NCI-H82 (cell line): Measurements from ENCODE around the gene COG4.
"Not testable (repeated sequence)": the region's sequence is repeated elsewhere in the genome, so short reads cannot be mapped to it uniquely, and the experiment has no call there.

ENCODE experiments used
- DNase-seq: peaks from one replicate; lab custom pipeline; 2025; lab: John Stamatoyannopoulos, UW

The COG4 gene

DNA sequence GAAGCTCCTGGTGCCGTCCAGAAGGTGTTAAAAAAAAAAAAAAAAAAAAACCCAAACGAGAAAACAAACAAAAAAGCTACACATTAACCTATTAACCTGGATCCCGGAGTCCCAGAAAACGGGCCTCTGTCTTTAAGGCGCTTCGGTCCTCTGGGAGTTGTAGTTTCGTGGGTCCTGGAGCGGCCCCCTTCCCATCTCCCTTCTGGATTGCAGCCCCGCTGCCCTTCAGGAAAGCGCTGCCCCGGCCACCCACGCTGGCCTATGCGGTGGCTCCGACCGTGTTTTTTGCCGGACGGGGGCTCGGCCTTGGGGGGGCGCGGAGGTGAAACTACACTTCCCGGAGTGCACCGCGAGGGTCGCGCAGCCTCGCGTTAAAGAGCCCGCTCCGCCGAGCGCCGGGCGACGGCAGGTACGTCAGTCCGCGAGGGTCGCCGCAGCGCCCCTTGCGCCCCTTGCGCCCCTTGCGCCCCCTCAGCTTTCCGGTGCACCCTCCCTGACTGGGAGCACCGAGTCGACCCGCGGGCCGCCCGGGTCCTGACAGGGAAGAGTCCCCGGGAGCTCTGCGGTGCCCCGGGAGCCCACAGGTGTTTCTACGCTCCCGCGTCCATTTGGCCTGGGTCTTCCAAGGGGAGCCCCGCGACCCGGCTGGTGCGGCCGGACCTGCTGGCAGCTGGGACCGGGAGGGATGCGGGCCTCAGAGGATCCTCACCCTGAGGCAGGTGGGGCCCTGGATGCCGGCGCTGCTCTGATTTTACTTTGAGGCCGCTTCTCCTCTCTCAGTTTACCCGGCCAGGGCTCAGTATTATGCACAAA, 68.9 kb downstream of the COG4 start, which contains the start of gene FCSK:
FCSK (plus strand) TSS at position 374 of the 813 bp plus-strand sequence. CDS start 8,596 bp downstream, outside the sequence.
- DNase-seq = peak; percentile 89

DNA sequence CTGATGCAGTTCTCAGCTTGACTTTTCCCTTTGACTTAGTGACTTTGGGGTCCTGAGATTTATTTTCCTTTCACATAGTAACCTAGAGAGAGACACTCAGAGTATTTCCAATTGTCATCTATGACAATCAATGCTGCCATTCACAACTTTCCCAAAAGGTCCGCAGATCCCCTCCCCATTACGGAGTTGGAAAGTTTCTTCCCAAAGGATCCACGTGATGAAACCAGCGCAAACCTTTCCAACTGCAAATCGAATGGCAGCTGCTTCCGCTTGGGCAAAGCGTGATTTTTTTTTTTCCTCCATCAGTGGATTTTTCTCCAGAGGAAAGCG, 69.5 kb downstream of the COG4 start:
- peak; percentile 80 for DNase-seq

DNA sequence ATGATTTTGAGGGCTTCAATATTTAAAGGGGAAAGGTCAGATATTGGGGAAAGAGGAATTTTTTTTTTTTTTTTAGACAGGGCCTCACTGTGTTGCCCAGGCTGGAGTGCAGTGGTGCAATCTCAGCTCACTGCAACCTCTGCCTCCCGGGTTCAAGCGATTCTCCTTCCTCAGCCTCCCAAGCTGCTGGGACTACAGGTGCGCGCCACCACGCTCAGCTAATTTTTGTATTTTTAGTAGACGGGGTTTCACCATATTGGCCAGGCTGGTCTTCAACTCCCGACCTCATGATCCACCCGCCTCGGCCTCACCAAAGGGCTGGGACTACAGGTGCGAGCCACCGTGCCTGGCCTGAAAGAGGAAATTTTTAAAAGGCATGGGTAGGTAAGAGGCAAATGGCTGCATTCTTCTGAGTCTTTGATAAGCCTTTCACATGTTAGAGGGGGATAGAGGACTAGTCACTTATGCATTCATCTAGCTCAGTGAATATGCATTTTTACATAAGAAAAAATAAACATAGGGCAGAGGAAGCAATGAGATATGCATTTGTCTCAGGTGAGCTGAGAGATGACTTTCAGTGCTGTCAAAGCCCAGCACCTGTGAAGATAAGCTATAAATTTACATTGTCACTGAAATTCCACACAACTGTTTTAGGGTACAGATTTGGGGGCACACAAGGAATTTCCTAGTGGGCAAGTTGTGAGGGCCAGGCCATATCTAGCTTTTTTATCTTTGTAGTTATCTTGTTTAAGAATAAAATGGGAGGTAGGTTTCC, 70.0 kb downstream of the COG4 start:
- no peak for DNase-seq

DNA sequence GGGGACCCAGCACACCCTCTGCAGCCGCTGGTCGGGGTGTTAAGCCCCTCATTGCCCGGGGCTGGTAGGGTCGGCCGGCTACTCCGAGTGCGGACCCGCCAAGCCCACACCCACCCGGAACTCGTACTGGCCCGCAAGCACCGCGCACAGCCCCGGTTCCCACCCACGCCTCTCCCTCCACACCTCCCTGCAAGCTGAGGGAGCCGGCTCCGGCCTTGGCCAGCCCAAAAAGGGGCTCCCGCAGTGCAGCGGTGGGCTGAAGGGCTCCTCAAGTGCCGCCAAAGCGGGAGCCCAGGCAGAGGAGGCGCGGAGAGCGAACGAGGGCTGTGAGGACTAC, 72.4 kb downstream of the COG4 start:
- DNase-seq = not testable (repeated sequence)

DNA sequence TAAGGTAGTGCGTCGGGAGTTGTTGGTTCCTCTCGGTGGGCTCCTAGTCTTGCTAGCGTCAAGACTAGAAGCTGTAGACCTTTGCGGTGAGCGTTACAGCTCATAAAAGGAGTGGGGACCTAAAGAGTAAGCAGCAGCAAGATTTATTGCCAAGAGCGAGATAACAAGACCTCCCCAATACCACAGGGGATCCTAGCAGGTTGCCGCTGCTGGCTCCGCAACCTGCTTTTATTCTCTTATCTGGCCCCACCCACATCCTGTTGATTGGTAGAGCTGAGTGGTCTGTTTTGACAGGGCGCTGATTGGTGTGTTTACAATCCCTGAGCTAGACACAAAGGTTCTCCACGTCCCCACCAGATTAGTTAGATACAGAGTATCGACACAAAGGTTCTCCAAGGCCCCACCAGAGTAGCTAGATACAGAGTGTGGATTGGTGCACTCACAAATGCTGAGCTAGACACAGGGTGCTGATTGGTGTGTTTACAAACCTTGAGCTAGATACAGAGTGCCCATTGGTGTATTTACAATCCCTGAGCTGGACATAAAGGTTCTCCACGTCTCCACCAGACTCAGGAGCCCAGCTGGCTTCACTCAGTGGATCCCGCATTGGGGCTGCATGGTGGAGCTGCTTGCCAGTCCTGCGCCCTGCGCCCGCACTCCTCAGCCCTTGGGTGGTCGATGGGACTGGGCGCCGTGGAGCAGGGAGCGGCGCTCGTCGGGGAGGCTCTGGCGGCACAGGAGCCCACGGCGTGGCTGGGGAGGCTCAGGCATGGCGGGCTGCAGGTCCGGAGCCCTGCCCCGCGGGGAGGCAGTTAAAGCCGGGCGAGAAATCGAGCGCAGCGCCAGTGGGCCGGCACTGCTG, 73.0 kb downstream of the COG4 start:
- DNase-seq = not testable (repeated sequence)

DNA sequence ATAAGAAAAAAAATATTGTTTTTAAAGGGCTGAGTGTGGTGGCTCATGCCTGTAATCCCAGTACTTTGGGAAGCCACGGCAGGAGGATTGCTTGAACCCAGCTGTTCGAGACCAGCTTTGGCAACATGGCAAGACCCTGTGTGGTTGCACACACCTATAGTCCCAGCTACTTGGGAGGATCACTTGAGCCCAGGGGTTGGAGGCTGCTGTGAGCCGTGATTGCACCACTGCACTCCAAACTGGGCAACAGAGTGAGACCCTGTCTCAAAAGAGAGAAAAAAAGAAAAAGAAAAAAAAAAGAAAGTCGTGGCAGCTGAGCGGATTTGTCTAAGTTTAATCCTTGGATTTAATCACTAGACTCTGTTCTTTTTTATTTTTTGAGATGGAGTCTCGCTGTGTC, 75.3 kb downstream of the COG4 start:
- DNase-seq = peak; percentile 38

DNA sequence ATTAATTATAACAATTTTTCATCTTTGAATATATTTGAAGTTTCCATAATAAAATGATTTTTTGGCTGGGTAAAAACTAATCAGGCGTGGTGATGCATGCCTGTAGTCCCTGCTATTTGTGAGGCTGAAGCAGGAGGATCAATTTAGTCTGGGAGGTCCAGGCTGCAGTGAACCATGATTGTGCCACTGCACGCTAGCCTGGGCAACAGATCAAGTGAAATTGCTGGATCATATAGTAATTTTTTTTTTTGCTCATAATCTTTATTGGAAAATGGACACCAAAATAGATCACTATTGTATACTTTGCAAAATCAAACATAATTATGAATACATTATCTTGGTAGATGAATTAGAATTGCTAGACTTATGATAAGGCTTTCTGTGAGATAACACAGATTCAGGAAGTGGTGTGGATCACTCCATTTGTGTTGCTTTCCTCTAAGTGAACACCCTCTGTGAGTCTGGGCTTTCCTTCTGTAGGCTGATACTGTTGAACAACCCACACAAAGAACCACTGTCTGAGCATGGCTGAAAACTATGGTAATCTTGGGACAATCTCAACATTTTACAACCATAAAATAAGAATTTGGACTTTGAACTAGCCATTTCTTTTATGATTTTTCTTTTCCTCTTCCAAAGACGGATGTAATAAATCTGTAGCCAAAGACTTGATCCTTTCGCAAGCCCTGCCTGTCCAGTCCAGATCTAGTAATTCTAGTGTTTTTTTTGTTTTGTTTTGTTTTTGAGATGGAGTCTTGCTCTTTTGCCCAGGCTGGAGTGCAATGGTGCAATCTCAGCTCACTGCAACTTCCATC, 78.9 kb downstream of the COG4 start:
- no peak for DNase-seq

DNA sequence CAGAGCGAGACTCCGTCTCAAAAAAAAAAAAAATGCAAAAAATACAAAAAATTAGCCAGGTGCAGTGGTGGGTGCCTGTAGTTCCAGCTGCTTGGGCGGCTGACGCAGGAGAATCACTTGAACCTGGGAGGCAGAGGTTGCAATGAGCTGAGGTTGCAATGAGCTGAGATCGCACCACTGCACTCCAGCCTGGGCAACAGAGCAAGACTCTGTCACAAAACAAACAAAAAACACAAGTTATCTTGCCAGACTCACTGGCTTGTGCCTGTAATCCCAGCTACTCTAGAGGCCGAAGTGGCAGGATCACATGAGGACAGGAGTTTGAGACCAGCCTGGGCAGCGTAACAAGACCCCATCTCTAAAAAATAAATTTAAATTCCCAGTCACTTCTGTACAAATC, 81.0 kb downstream of the COG4 start:
- DNase-seq = no peak

DNA sequence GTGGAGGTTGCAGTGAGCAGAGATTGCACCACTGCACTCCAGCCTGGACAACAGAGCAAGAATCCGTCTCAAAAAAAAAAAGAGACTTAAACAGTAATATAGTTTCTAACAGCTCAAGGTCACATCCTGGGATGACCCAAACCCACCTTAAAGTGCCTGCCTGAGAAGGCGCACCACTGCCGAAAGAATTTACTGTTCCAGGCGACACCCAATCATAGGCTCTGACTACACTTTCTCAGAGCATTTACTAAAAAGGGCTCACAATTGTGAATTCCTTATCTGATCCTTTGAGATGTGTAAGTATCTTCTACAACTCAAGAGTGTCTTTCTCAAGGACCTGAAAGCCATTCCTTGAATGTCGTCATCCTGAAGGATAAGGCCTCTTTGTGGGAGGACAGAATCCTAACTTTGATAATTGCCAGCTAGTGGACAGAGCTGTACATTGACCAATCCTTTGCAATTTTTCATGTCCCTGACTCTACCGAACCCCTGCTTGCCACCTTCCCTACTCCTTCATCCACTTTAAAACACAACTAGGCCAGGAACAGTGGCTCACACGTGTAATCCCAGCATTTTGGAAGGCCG, 81.9 kb downstream of the COG4 start:
- DNase-seq = no peak

DNA sequence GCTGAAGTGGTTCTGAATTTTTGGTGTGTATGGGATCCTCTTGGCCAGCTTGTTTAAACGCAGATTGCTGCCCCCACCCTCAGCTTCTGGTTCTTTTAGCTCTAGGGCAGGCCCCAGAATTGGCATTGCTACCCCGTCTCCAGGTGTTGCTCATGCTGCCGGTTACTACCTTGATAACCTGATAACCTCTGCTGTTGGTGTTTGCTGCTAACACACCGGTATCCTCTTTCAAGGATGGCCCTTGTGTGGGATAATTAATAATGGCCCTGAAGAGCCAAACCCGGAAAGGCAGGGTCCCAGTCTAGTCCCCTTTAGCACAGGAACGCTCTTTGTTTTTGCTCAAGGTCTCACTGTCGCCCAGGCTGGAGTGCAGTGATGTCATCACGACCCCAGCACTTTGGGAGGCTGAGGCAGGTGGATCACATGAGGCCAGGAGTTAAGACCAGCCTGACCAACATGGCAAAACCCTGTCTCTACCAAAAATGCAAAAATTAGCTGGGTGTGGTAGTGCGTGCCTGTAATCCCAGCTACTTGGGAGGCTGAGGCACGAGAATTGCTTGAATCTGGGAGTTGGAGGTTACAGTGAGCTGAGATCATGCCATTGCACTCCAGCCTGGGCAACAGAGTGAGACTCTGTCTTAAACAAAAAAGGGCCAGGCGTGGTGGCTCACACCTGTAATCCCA, 83.2 kb downstream of the COG4 start:
- DNase-seq = no peak

DNA sequence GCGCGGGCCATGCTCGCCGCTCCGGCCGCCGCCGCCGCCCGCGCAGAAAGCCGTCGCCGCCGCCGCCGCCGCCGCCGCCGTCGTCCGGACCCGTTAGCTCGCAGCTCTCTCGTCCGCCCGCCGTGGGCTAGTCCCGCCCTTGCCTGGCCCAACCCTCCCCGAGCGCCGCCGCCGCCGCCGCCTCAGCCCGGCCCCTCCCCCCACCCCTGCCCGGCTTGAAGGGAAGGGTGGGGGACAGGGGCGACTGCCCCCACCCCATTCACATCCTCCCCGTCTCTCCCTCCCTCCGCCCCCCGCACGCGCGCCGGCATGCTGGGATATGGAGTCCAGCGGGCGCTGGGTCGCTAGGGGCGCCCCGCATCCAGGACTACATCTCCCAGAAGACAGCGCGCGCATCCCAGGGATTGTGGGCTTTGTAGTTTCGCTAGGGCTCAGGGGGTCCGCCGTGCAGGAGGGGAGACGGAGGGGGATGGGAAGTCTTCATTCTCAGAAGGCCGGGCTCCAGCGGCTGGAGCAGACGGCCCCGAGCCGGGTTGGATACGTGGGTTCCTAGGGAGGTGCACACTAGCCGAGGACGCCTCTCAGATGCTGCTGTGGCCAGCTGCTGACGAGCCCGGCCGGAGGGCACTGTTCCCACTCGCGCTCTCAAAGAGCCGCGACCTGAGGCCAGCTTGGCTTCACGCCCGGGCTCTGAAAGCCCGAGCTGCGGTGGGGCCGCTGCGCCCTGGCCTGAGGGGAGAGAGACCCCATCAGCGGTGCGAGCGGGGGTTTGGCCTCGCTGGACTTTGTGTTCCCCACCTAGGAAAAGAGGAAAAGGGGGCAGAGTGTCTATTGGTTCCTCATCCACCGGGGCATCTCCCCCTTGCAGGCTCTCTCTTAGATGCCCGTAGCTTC, 84.1 kb downstream of the COG4 start, which contains the start of gene ST3GAL2:
ST3GAL2 (minus strand) TSS at position 132 of the 894 bp plus-strand sequence. CDS start 40,570 bp downstream, outside the sequence.
- DNase-seq = peak; percentile 99

DNA sequence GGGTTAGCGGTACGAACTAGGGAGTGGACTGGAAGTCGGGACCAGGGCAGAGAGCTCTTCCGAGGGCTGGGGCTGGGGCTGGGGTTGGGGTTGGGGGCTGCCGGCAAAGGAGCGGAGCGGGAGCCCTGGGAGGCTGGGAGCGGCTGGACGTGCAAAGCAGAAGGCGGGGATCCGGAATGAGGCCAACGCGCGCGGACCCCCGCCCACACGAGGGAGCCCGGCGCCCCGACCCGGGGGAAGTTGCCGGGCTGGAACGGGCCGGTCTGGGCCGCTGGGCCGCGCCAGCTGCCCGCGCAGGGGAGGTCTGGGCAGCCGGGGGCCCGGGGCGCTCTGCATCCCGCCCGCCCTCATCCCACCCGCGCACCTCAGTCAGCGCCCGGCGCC, 84.8 kb downstream of the COG4 start:
- peak; percentile 50 for DNase-seq

DNA sequence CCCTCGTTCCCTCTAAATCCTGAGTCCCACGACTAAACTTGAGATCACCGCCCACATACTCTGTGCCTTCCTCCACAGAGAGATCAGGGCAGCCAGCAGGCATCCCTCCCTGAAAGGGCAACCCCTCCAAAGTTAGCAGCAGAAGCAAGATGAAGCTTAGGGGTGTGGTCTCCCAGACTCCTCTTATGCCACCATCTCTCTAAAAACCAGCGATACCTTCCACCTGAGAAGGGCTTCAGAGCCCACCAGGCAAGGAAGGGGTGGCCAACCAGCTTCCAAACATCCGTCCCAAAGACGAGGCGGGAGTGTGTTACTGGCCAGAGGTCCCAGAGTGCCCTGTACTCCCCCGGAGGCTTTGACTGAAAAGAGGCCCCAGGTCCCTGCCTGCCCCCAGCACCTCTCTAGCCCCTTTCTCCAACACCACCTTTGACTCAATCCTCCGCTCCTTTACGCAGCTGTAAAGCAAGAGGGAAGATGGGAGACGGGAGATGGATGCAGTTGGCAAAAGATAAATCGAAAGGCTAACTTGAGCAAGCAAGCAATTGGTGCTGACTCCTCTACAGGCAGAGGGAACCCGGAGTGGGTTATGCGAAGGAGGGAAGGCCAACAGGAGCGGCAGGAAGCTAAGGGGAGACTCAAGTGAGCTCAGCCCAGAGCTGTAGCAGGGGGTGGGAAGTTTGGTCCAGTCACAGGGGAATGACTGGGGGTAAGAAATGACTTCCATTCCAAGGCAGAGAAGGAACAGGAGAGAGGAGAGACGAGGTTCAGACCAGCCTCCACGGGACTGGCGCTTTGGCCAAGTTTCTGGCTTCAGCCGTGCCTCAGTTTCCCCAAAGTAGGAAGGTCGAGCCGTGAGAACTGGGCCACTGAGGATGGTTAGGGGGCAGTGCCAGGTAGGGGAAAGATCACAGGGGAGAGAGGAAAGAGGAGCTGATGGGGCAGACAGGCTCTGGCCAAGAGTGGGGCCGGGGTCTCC, 85.5 kb downstream of the COG4 start:
- DNase-seq = peak; percentile 77

DNA sequence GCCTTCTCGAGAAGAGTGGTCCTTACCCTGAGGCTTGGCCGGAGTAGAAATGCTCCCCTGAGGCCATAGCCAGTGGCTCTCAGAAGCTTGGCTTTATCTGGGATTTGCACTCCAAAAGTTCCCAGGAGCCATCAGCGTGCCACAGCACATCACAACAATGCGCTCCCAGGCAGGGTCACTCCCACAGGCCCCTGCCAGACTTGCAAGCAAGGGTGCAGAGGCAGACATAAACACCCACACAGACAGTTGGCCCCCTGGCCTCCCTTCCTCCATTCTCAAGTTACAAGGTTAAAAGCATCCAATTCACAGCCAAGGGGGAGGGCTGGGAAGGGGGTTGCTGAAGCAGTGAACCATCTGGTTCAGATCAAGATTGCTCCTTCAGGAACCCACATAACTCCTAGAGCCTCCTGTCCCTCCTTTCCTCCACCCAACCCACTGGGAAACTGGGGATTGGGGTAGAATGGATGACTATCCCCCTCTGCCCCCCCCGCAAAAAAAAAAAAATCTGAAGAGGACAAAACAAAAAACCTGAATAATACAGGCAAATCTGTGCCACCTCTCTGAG, 86.3 kb downstream of the COG4 start:
- DNase-seq = peak; percentile 96

DNA sequence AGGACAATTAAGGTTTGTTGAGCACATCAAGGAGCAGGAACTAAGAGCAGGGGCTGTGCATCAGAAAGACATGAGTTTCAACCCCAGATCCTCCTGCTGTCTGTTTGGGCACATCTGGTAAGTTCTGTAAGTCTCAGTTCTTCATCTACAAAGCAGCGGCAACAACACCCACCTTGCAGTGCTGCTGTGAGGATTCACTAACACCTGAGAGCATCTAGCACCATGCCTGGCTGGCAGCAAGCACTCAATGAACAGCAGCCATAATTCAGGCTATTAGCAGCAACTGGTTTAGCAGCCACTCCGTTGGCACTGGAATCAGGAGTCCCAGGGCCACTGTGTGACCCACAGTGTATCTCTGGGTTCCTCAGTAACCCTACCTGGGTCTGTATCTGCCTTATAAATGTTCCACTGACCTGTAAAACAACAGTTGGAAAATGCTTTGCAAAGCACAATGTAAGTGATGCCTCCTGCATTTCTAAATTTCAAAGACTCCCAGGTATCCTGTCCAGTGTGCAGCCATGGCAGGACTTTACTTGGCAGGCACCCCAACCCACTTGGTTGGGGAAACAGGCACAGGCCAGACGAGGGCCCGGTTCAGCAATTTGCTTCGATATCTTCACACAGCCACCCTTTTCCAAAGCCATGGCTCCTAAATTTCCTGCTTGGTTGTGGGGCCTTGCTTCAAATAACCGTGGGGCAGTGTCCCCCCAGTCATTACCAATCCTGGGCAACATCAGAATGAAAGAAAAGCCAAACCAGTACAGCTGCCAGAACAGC, 88.7 kb downstream of the COG4 start:
- no peak for DNase-seq

DNA sequence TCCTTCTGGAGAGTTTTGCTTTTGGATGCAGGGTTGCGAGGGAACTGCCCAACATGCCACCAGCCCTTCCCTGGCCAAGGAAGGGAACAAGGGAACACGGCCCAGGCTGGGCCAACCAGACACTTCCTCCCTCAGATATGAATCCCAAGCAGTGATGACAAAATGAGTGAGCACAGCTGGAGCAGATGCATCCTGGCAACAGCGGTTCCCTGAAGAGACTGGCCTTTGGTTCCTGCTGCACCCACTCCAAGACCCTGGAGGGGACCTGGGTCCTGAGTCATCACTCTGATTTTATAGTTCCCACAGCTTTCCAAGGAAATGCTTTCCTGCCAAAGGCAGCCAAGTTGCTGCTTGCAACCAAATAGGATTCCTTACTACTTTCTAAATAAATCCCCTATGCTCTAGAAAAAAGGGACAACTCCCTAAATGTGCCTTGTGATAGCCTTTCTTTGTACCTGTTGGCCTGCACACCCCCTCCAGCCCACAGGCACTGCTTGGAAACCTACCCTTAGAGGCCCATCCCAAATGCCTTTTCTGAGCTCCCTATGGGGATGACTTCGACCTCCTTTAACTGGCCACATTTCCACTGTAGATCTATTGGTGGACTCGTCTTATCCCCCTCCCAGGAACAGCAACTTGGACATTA, 89.8 kb downstream of the COG4 start:
- no peak for DNase-seq
